ENCODE measurements around the gene N4BP2L1.

The N4BP2L1 gene

DNA sequence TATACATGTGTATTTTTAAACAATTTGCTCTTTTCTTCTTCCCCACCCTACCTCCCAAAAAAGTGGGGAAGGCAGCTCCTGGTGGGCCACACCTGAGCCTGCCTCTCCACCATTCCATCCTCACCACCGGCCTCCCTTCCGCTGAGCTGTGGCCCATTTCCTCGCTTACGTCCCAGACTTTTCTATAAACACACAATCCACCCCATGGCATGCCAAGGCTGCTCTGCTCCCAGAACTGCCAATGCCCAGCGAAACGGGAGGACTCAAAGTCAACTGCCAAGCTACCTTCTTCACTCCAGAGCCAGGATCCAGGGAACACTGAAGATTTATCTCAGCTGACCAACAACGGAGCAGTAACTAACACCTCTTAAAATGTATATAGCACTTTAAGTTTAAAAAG lies 2.8 kb downstream of the N4BP2L1 start:
- DNase-seq (ENCODE audit: extremely low read depth, insufficient read length), result no peak
- no peak for TF ChIP-seq CTCF (IDR thresholded peaks at IDR 0.05; ENCODE audit: insufficient read depth, low read length, poor library complexity, severe bottlenecking)
- Histone ChIP-seq H3K4me3 (replicated peaks; ENCODE audit: low read depth, low read length) (peak overlapping the region; percentile 82; the same call in 1 of the 2 replicates), H3K36me3 (ENCODE audit: control insufficient read depth, insufficient read depth, low read length) (peaks cover 4% of the 10 kb centered on the region), H3K27me3 (replicated peaks; ENCODE audit: control insufficient read depth, insufficient read depth, low read length) (no peaks in the 10 kb centered on the region)

GRCh38 chr13:32423592-32423991 lies 4.3 kb downstream of the N4BP2L1 start:
- Histone ChIP-seq H3K27me3 (replicated peaks; ENCODE audit: control insufficient read depth, insufficient read depth, low read length) (no peaks in the 10 kb centered on the region), H3K36me3 (ENCODE audit: control insufficient read depth, insufficient read depth, low read length) (peaks cover 7% of the 10 kb centered on the region), H3K4me3 (replicated peaks; ENCODE audit: low read depth, low read length) (no peak overlapping the region)
- DNase-seq (ENCODE audit: extremely low read depth, insufficient read length), result no peak
- TF ChIP-seq CTCF (IDR thresholded peaks at IDR 0.05; ENCODE audit: insufficient read depth, low read length, poor library complexity, severe bottlenecking), result no peak

DNA sequence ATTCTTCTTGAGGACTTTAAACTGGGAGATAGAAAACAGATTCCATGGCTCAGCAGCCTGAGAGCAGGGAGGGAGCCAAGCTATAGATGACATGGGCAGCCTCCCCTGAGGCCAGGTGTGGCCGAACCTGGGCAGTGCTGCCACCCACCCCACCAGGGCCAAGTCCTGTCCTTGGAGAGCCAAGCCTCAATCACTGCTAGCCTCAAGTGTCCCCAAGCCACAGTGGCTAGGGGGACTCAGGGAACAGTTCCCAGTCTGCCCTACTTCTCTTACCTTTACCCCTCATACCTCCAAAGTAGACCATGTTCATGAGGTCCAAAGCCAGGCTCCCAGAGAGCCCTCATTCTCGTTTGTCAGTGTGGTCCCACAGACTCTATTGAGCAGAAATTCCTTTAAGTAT lies 8.1 kb downstream of the N4BP2L1 start:
- Histone ChIP-seq H3K4me3 (replicated peaks; ENCODE audit: low read depth, low read length) (no peak overlapping the region), H3K36me3 (ENCODE audit: control insufficient read depth, insufficient read depth, low read length) (peaks cover 7% of the 10 kb centered on the region), H3K27me3 (replicated peaks; ENCODE audit: control insufficient read depth, insufficient read depth, low read length) (no peaks in the 10 kb centered on the region)
- no peak for DNase-seq (ENCODE audit: extremely low read depth, insufficient read length)
- no peak for TF ChIP-seq CTCF (IDR thresholded peaks at IDR 0.05; ENCODE audit: insufficient read depth, low read length, poor library complexity, severe bottlenecking)

DNA sequence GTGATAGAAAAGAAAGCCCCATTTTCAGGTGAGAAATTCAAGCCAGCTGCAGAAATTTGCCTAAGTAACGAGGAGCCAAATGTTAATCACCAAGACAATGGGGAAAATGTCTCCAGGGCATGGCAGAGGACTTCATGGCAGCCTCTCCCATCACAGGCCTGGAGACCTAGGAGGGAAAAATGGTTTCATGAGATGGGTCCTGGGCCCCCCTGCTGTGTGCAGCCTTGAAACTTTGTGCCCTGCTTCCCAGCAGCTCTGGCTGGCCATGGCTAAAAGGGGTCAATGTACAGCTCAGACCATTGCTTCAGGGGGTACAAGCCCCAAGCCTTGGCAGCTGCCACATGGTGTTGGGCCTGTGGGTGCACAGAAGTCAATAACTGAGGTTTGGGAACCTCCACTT lies 9.9 kb downstream of the N4BP2L1 start:
- DNase-seq (ENCODE audit: extremely low read depth, insufficient read length), result no peak
- TF ChIP-seq CTCF (IDR thresholded peaks at IDR 0.05; ENCODE audit: insufficient read depth, low read length, poor library complexity, severe bottlenecking), result no peak
- no peak overlapping the region for H3K4me3 ChIP-seq (replicated peaks; ENCODE audit: low read depth, low read length)
- H3K36me3 ChIP-seq (ENCODE audit: control insufficient read depth, insufficient read depth, low read length), result peaks cover 4% of the 10 kb centered on the region; the same call in 1 of the 2 replicates
- no peaks in the 10 kb centered on the region for H3K27me3 ChIP-seq (replicated peaks; ENCODE audit: control insufficient read depth, insufficient read depth, low read length)

DNA sequence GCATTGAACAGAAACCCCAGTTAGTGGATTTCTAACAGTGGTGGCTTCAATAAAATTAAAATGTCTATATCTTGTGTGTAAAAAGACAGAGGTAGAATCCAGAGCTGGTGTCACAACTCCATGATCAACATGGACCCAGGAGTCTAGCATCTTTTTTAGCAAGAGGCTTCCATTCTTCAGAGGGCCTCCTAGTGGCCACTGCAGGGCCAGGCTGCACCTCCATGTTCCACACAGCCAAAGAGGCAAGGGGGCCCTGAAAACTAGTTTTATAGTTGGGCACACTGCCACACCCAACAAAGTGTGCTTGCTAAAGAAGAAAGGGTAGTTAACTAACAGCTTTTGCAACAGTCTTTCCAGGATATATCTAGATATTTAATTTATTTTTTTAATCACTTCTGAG lies 12.9 kb downstream of the N4BP2L1 start:
- H3K36me3 ChIP-seq (ENCODE audit: control insufficient read depth, insufficient read depth, low read length), result peaks cover 3% of the 10 kb centered on the region
- no peak overlapping the region for H3K4me3 ChIP-seq (replicated peaks; ENCODE audit: low read depth, low read length)
- no peak for DNase-seq (ENCODE audit: extremely low read depth, insufficient read length)
- H3K27me3 ChIP-seq (replicated peaks; ENCODE audit: control insufficient read depth, insufficient read depth, low read length), result no peaks in the 10 kb centered on the region
- TF ChIP-seq CTCF (IDR thresholded peaks at IDR 0.05; ENCODE audit: insufficient read depth, low read length, poor library complexity, severe bottlenecking), result peak; percentile 69

GRCh38 chr13:32414580-32414979 lies 13.3 kb downstream of the N4BP2L1 start:
- TF ChIP-seq CTCF (IDR thresholded peaks at IDR 0.05; ENCODE audit: insufficient read depth, low read length, poor library complexity, severe bottlenecking), result no peak
- H3K36me3 ChIP-seq (ENCODE audit: control insufficient read depth, insufficient read depth, low read length), result no peaks in the 10 kb centered on the region; the same call in 1 of the 2 replicates
- no peaks in the 10 kb centered on the region for H3K27me3 ChIP-seq (replicated peaks; ENCODE audit: control insufficient read depth, insufficient read depth, low read length)
- H3K4me3 ChIP-seq (replicated peaks; ENCODE audit: low read depth, low read length), result no peak overlapping the region
- DNase-seq (ENCODE audit: extremely low read depth, insufficient read length), result no peak
